ENCODE data around the gene OR12D2.

Gene OR12D2

GRCh38 chr6:29375191-29375590 is 20.2 kb upstream of the OR12D2 start, which contains the start of gene OR12D3:
Gene OR12D3 (minus strand): TSS chr6:29375291. CDS start chr6:29375287, 4 bp downstream.
- Histone ChIP-seq H3K36me3 (ENCODE audit: control insufficient read depth, insufficient read depth, low read length) (no peaks in the 10 kb centered on the region), H2AFZ (no peak within 1 kb of the TSS), H3K9me3 (ENCODE audit: control insufficient read depth, low read length) (no peaks in the 10 kb centered on the region), H3K4me2 (ENCODE audit: low read length) (no peak within 1 kb of the TSS), H3K9ac (no peak within 1 kb of the TSS), H3K4me1 (no peaks in the 10 kb centered on the region), H3K79me2 (no peaks in the 10 kb centered on the region), H3K27ac (no peak within 1 kb of the TSS), H3K4me3 (ENCODE audit: low read depth, low read length) (no peak within 1 kb of the TSS), H3K27me3 (ENCODE audit: control insufficient read depth, insufficient read depth, low read length) (no peaks in the 10 kb centered on the region)
- TF ChIP-seq, protein P1, sequence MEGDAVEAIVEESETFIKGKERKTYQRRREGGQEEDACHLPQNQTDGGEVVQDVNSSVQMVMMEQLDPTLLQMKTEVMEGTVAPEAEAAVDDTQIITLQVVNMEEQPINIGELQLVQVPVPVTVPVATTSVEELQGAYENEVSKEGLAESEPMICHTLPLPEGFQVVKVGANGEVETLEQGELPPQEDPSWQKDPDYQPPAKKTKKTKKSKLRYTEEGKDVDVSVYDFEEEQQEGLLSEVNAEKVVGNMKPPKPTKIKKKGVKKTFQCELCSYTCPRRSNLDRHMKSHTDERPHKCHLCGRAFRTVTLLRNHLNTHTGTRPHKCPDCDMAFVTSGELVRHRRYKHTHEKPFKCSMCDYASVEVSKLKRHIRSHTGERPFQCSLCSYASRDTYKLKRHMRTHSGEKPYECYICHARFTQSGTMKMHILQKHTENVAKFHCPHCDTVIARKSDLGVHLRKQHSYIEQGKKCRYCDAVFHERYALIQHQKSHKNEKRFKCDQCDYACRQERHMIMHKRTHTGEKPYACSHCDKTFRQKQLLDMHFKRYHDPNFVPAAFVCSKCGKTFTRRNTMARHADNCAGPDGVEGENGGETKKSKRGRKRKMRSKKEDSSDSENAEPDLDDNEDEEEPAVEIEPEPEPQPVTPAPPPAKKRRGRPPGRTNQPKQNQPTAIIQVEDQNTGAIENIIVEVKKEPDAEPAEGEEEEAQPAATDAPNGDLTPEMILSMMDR (IDR thresholded peaks at IDR 0.05), result no peak

GRCh38 chr6:29376003-29376402 is 19.4 kb upstream of the OR12D2 start:
- Histone ChIP-seq H3K36me3 (ENCODE audit: control insufficient read depth, insufficient read depth, low read length) (no peaks in the 10 kb centered on the region), H3K9me3 (ENCODE audit: control insufficient read depth, low read length) (no peaks in the 10 kb centered on the region), H3K27me3 (ENCODE audit: control insufficient read depth, insufficient read depth, low read length) (no peaks in the 10 kb centered on the region), H3K27ac (no peak overlapping the region), H3K9ac (no peak overlapping the region), H2AFZ (no peak overlapping the region), H3K4me2 (ENCODE audit: low read length) (no peak overlapping the region), H3K4me1 (no peaks in the 10 kb centered on the region), H3K4me3 (ENCODE audit: low read depth, low read length) (no peak overlapping the region), H3K79me2 (no peaks in the 10 kb centered on the region)
- TF ChIP-seq, protein P1 (IDR thresholded peaks at IDR 0.05), result no peak

GRCh38 chr6:29388533-29388932 is 6.9 kb upstream of the OR12D2 start:
- no peaks in the 10 kb centered on the region for H3K36me3 ChIP-seq (ENCODE audit: control insufficient read depth, insufficient read depth, low read length)
- no peaks in the 10 kb centered on the region for H3K27me3 ChIP-seq (ENCODE audit: control insufficient read depth, insufficient read depth, low read length)
- H2AFZ ChIP-seq, result no peak overlapping the region
- H3K79me2 ChIP-seq, result no peaks in the 10 kb centered on the region
- H3K4me2 ChIP-seq (ENCODE audit: low read length), result no peak overlapping the region
- H3K4me1 ChIP-seq, result no peaks in the 10 kb centered on the region
- TF ChIP-seq, protein P1 (IDR thresholded peaks at IDR 0.05), result no peak
- no peaks in the 10 kb centered on the region for H3K9me3 ChIP-seq (ENCODE audit: control insufficient read depth, low read length)
- H3K27ac ChIP-seq, result no peak overlapping the region
- H3K9ac ChIP-seq, result no peak overlapping the region
- no peak overlapping the region for H3K4me3 ChIP-seq (ENCODE audit: low read depth, low read length)

- Histone ChIP-seq H3K79me2 (no peaks in the 10 kb centered on the region), H3K4me2 (ENCODE audit: low read length) (no peak overlapping the region), H2AFZ (no peak overlapping the region), H3K36me3 (ENCODE audit: control insufficient read depth, insufficient read depth, low read length) (no peaks in the 10 kb centered on the region), H3K4me3 (ENCODE audit: low read depth, low read length) (no peak overlapping the region), H3K27me3 (ENCODE audit: control insufficient read depth, insufficient read depth, low read length) (no peaks in the 10 kb centered on the region), H3K9me3 (ENCODE audit: control insufficient read depth, low read length) (no peaks in the 10 kb centered on the region), H3K27ac (no peak overlapping the region), H3K9ac (no peak overlapping the region), H3K4me1 (no peaks in the 10 kb centered on the region)
- TF ChIP-seq, protein P1 (IDR thresholded peaks at IDR 0.05), result no peak
These were observed 4.1 kb downstream of the OR12D2 start for GRCh38 chr6:29399525-29399924.

DNA sequence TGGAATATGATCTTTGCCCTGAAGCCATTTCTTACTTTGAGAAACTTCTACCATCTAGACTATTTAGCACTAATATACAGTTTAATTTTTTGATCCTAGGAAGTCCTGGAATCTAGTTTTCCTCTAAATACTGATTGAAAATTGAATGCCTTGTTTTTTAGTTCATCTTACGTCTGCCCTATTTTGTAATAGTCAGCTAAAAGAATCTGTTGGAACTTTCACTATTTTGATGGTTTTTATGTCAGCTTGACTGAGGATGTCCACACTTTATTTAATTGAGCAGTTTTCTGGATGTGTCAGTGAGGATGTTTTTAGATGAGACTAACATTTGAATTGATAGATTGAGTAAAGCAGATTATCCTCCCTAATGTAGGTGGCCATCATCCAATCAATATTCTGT is 8.4 kb downstream of the OR12D2 start:
- no peak overlapping the region for H3K9ac ChIP-seq
- no peak overlapping the region for H3K4me2 ChIP-seq (ENCODE audit: low read length)
- H3K36me3 ChIP-seq (ENCODE audit: control insufficient read depth, insufficient read depth, low read length), result no peaks in the 10 kb centered on the region
- no peaks in the 10 kb centered on the region for H3K4me1 ChIP-seq
- TF ChIP-seq, protein P1 (IDR thresholded peaks at IDR 0.05), result no peak
- H3K27me3 ChIP-seq (ENCODE audit: control insufficient read depth, insufficient read depth, low read length), result no peaks in the 10 kb centered on the region
- no peak overlapping the region for H3K27ac ChIP-seq
- H3K79me2 ChIP-seq, result no peaks in the 10 kb centered on the region
- no peak overlapping the region for H2AFZ ChIP-seq
- H3K9me3 ChIP-seq (ENCODE audit: control insufficient read depth, low read length), result no peaks in the 10 kb centered on the region
- H3K4me3 ChIP-seq (ENCODE audit: low read depth, low read length), result no peak overlapping the region

Data from parathyroid adenoma (tissue), 2 donors.